SK-N-SH (cell line): ENCODE data around the gene EPS8L2.

Experiments
- FOXJ3 ChIP-seq: sonication (generic); formaldehyde crosslinking; IDR thresholded peaks from 2 replicates; pipeline ENCODE4 v1.5.1; 2020; ENCODE audit warnings: mild to moderate bottlenecking, missing genetic modification reagents
- TAF1 ChIP-seq: IDR thresholded peaks from 2 replicates; pipeline ENCODE4 v1.6.1; 2012; ENCODE audit warnings: low read depth, mild to moderate bottlenecking, low read length, moderate library complexity, borderline replicate concordance
- TF ChIP-seq, protein P1 (sequence below): fragments of 200-600 bp; sonication (generic); IDR thresholded peaks from 2 replicates; pipeline ENCODE4 v1.6.1; 2017; ENCODE audit warnings: antibody characterized with exemption, mild to moderate bottlenecking, moderate library complexity

GRCh38 chr11:719214-720016 lies 13.4 kb downstream of the EPS8L2 start:
- TF ChIP-seq TAF1 (no peak), FOXJ3 (CRISPR knock-in tag) (no peak)
- TF ChIP-seq, protein P1, sequence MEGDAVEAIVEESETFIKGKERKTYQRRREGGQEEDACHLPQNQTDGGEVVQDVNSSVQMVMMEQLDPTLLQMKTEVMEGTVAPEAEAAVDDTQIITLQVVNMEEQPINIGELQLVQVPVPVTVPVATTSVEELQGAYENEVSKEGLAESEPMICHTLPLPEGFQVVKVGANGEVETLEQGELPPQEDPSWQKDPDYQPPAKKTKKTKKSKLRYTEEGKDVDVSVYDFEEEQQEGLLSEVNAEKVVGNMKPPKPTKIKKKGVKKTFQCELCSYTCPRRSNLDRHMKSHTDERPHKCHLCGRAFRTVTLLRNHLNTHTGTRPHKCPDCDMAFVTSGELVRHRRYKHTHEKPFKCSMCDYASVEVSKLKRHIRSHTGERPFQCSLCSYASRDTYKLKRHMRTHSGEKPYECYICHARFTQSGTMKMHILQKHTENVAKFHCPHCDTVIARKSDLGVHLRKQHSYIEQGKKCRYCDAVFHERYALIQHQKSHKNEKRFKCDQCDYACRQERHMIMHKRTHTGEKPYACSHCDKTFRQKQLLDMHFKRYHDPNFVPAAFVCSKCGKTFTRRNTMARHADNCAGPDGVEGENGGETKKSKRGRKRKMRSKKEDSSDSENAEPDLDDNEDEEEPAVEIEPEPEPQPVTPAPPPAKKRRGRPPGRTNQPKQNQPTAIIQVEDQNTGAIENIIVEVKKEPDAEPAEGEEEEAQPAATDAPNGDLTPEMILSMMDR = no peak
